GM11168 (cell line): ENCODE measurements around the gene GSTT2.
"Not testable (repeated sequence)": the region's sequence is repeated elsewhere in the genome, so short reads cannot be mapped to it uniquely, and the experiment has no call there.

ENCODE experiments used
- in situ Hi-C: fragments of 300-500 bp; cut with MboI; formaldehyde crosslinking; loops from one replicate; pipeline ENCODE4 v1.12.0; 2022; ENCODE audit warnings: low sequenced_read_pairs; ENCODE audit not compliant: unreplicated experiment

The GSTT2 gene

GRCh38 chr22:23979557-23980240, at the start of gene GSTT2:
TSS of gene GSTT2 (plus strand) at chr22:23980134.
- in situ Hi-C loops: loop anchor here (25.0 kb wide), 1 partner anchor 183 kb away; no protein-coding TSS in a partner anchor

GRCh38 chr22:23938328-23939016, 41.5 kb upstream of the GSTT2 start:
- in situ Hi-C loops: no loop called here

GRCh38 chr22:23939017-23939357, 40.9 kb upstream of the GSTT2 start:
- in situ Hi-C loops: no loop called here

- in situ Hi-C loops: not testable (repeated sequence)
Observed at GRCh38 chr22:23940166-23940565, 39.8 kb upstream of the GSTT2 start.

GRCh38 chr22:23947391-23947790, 32.5 kb upstream of the GSTT2 start:
- in situ Hi-C loops: not testable (repeated sequence)

GRCh38 chr22:23949764-23950163, 30.2 kb upstream of the GSTT2 start:
- in situ Hi-C loops: loop anchor here (5.0 kb wide), 1 partner anchor 38 kb away; no protein-coding TSS in a partner anchor

GRCh38 chr22:23951383-23951782, 28.6 kb upstream of the GSTT2 start:
- in situ Hi-C loops: loop anchor here (5.0 kb wide), 1 partner anchor 36 kb away; no protein-coding TSS in a partner anchor

- in situ Hi-C loops: loop anchor here (5.0 kb wide), 1 partner anchor 34 kb away; no protein-coding TSS in a partner anchor
Observed at GRCh38 chr22:23952794-23953405, 27.0 kb upstream of the GSTT2 start.

GRCh38 chr22:23953485-23953884, 26.4 kb upstream of the GSTT2 start:
- in situ Hi-C loops: loop anchor here (5.0 kb wide), 1 partner anchor 34 kb away; no protein-coding TSS in a partner anchor

- in situ Hi-C loops: loop anchor here (5.0 kb wide), 1 partner anchor 33 kb away; no protein-coding TSS in a partner anchor
Observed at GRCh38 chr22:23954193-23954990, 25.5 kb upstream of the GSTT2 start.

GRCh38 chr22:23954991-23955305, 25.0 kb upstream of the GSTT2 start:
- in situ Hi-C loops: loop anchor here (5.0 kb wide), 1 partner anchor 32 kb away; no protein-coding TSS in a partner anchor

- in situ Hi-C loops: not testable (repeated sequence)
Observed at GRCh38 chr22:23955886-23956285, 24.0 kb upstream of the GSTT2 start.

- in situ Hi-C loops: not testable (repeated sequence)
Observed at GRCh38 chr22:23956301-23956900, 23.5 kb upstream of the GSTT2 start.

- in situ Hi-C loops: loop anchor here (10.0 kb wide), 1 partner anchor 46 kb away; no protein-coding TSS in a partner anchor
Observed at GRCh38 chr22:23961084-23961771, 18.7 kb upstream of the GSTT2 start, which contains the start of gene GSTT2B. TSS of gene GSTT2B (minus strand) at chr22:23961195. CDS start at chr22:23961131, 64 bp downstream.

GRCh38 chr22:23966094-23966493, 13.8 kb upstream of the GSTT2 start:
- in situ Hi-C loops: loop anchor here (10.0 kb wide), 1 partner anchor 51 kb away; no protein-coding TSS in a partner anchor

- in situ Hi-C loops: loop anchor here (10.0 kb wide), 1 partner anchor 52 kb away; no protein-coding TSS in a partner anchor
Observed at GRCh38 chr22:23966568-23966967, 13.4 kb upstream of the GSTT2 start, which contains the start of gene DDTL. TSS of gene DDTL (plus strand) at chr22:23966888. CDS start at chr22:23966915, 27 bp downstream.

GRCh38 chr22:23969071-23969470, 10.9 kb upstream of the GSTT2 start:
- in situ Hi-C loops: loop anchor here (10.0 kb wide), 1 partner anchor 54 kb away; no protein-coding TSS in a partner anchor

GRCh38 chr22:23970201-23970641, 9.7 kb upstream of the GSTT2 start:
- in situ Hi-C loops: no loop called here
